ENCODE measurements around the gene AGER. TPM values are rescaled to one million over a fixed set of nuclear protein-coding genes. Genes with fewer than 3 reads are reported as not detected.

The AGER gene
- total RNA-seq, 4 donors from 2014 or later = 0.59 to 12.4 (median 2.5) TPM; not detected in 1

DNA sequence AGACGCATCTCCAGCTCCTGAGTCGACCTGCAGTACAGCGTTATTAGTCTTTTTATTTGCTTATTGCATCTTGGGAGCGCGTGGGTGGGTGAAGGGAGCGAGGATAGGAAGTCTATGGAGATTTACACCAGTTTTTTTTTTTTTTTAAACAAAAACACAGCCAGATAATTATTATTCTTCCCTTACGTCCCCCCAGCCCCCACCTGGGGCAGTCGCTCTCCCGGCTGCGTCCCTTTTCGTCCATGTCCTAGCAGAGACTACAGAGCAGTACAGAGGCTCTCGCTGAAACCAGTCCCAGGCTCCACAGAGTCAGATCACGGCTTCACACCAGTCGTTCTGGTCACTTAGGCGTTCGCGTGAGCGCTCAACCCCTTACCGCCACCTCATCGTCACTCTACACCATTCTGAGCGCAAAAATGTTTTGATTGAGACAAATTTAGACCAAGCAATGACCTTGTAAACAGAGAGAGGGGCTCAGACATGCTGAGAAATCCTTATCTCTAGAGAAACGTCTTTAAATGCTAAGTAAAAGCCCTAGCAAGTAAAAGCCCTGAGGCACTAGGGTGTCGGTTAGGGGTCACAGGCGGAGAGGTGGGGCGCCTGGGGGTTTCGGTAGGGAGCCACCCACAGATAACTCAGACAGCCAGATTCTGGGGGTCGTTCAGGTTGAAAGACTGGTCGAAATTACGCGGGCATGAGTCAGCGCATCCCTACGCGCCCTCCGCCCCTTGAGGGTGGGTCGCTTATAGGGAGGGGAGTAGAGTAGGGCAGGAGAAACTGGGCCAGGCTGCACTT is 31.1 kb downstream of the AGER start:
- peak overlapping the region; percentile 93 to 97 for H3K27ac ChIP-seq
- H3K36me3 ChIP-seq = no peaks in the 10 kb centered on the region
- no peaks in the 10 kb centered on the region for H3K9me3 ChIP-seq
- H3K27me3 ChIP-seq = no peaks in the 10 kb centered on the region
- peaks cover 5 to 17% of the 10 kb centered on the region in 2 donors for H3K4me1 ChIP-seq
- DNase-seq = peak; percentile 49 to 57
- no peak for TF ChIP-seq POLR2A (IDR thresholded peaks at IDR 0.05)
- TF ChIP-seq, protein P1, sequence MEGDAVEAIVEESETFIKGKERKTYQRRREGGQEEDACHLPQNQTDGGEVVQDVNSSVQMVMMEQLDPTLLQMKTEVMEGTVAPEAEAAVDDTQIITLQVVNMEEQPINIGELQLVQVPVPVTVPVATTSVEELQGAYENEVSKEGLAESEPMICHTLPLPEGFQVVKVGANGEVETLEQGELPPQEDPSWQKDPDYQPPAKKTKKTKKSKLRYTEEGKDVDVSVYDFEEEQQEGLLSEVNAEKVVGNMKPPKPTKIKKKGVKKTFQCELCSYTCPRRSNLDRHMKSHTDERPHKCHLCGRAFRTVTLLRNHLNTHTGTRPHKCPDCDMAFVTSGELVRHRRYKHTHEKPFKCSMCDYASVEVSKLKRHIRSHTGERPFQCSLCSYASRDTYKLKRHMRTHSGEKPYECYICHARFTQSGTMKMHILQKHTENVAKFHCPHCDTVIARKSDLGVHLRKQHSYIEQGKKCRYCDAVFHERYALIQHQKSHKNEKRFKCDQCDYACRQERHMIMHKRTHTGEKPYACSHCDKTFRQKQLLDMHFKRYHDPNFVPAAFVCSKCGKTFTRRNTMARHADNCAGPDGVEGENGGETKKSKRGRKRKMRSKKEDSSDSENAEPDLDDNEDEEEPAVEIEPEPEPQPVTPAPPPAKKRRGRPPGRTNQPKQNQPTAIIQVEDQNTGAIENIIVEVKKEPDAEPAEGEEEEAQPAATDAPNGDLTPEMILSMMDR (IDR thresholded peaks at IDR 0.05) = no peak
- intact Hi-C loops (cut with DNase I; ENCODE audit: low total_unique reads) = no loop called here
- H3K4me3 ChIP-seq = peak overlapping the region; percentile 68 to 86

DNA sequence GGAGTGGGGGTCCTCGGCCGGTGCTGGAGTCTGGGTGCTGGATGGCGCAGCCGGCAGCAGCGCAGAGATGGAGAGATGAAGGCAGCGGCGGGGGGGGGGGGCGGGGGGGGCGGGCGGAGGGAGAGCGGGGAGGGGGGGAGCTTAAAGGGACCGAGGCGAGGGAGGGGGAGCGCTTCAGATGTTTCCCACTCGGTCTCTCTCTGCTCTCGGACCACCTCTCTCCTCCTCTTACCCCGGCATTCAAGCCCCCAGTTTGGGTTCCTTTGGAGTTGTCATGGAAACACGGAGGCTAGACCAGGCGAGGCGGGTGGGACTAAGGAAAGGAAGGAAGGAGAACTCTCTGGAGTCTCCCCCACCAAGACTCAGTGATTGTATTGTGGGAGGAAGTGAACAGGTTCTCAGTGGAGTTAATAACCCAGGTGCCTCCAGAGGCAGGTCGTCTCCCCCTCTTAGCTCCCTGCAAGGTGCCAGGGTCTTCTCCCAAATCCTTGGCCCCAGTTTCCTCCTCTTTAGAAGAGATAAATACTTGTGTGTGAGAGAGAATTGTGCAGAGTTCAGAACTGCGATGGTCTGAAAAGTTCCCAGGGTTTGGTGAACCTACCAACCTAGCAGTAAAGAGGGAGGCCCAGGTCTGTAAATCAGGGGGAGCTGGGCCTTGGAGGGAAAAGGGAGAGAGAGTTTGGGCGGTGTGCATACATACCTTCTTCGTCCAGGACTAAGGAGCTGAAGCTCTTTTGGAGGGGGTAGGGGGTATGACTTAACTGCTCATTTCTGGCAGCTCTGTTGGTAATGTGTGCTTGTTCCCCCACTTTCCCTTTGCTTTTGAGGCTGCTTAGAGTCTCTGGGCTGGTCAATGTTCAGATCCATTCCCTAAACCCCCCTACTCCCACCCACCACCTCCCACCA is 31.9 kb downstream of the AGER start, which contains the start of gene PRRT1:
Gene PRRT1, minus strand, starts transcription at position 77 of the 906 bp plus-strand sequence. CDS start 112 bp downstream, outside the sequence.
- Histone ChIP-seq H3K4me1 (peaks cover 5 to 17% of the 10 kb centered on the region in 2 donors), H3K4me3 (peak within 1 kb of the TSS; percentile 68 to 86), H3K36me3 (no peaks in the 10 kb centered on the region), H3K9me3 (no peaks in the 10 kb centered on the region), H3K27me3 (no peaks in the 10 kb centered on the region), H3K27ac (peak within 1 kb of the TSS; percentile 93 to 97)
- intact Hi-C loops (cut with DNase I; ENCODE audit: low total_unique reads) = no loop called here
- DNase-seq = peak in 1 of 2 donors; percentile 39
- no peak for TF ChIP-seq POLR2A (IDR thresholded peaks at IDR 0.05)
- TF ChIP-seq, protein P1 (IDR thresholded peaks at IDR 0.05) = no peak

- peak overlapping the region; percentile 68 to 86 for H3K4me3 ChIP-seq
- peak in 1 of 2 donors; percentile 22 for DNase-seq
- no peak for TF ChIP-seq POLR2A (IDR thresholded peaks at IDR 0.05)
- H3K9me3 ChIP-seq = no peaks in the 10 kb centered on the region
- H3K27ac ChIP-seq = peak overlapping the region; percentile 93 to 97
- no peaks in the 10 kb centered on the region for H3K36me3 ChIP-seq
- H3K4me1 ChIP-seq = peaks cover 5 to 17% of the 10 kb centered on the region in 2 donors
- no peaks in the 10 kb centered on the region for H3K27me3 ChIP-seq
- intact Hi-C loops (cut with DNase I; ENCODE audit: low total_unique reads) = no loop called here
Observed at GRCh38 chr6:32151181-32151862, 32.7 kb downstream of the AGER start.

- H3K36me3 ChIP-seq = no peaks in the 10 kb centered on the region
- TF ChIP-seq, protein P1 (IDR thresholded peaks at IDR 0.05) = no peak
- no peak for TF ChIP-seq POLR2A (IDR thresholded peaks at IDR 0.05)
- peak overlapping the region; percentile 93 to 97 for H3K27ac ChIP-seq
- intact Hi-C loops (cut with DNase I; ENCODE audit: low total_unique reads) = no loop called here
- DNase-seq = no peak
- no peaks in the 10 kb centered on the region for H3K27me3 ChIP-seq
- no peaks in the 10 kb centered on the region for H3K9me3 ChIP-seq
- peak overlapping the region in 1 of 2 donors; percentile 68 for H3K4me3 ChIP-seq
- H3K4me1 ChIP-seq = peaks cover 5 to 11% of the 10 kb centered on the region in 2 donors
Observed at GRCh38 chr6:32149932-32150870, 33.9 kb downstream of the AGER start.
